ENCODE measurements around the gene CENPB.

DNA sequence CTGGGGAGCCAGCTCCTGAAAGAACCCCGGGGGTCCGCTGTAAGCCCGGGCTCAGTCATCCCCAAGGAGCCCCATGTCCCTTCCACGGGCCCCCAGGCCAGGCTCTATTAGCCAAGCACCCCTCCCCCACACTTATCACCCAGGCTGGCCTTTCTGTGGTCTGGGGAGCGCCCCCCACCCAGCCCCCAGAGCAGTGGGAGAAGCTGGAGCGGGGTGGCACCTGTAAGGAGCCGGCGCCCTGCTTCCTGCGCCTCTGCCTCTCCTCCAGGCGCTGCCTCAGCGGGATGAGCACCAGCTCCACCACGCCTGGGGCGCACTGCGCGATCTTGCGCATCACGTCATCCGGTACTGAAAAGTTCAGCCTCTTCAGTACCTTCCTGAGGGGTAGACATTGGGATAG, 7.6 kb downstream of the CENPB start:
- TF ChIP-seq REST (IDR thresholded peaks at IDR 0.05; ENCODE audit: low read depth) (no peak), TAF1 (IDR thresholded peaks at IDR 0.05; ENCODE audit: low read depth) (no peak), RAD21 (IDR thresholded peaks at IDR 0.05; ENCODE audit: low read depth) (no peak), YY1 (IDR thresholded peaks at IDR 0.05; ENCODE audit: low read depth) (no peak), ZBTB7A (IDR thresholded peaks at IDR 0.05; ENCODE audit: low read depth) (no peak), EP300 (IDR thresholded peaks at IDR 0.05; ENCODE audit: borderline replicate concordance) (no peak), TCF12 (IDR thresholded peaks at IDR 0.05; ENCODE audit: low read depth) (no peak), USF1 (IDR thresholded peaks at IDR 0.05) (no peak), CEBPB (IDR thresholded peaks at IDR 0.05) (no peak), NFIC (IDR thresholded peaks at IDR 0.05) (no peak), CREB1 (IDR thresholded peaks at IDR 0.05; ENCODE audit: low read depth) (no peak), EGR1 (IDR thresholded peaks at IDR 0.05) (no peak), TEAD4 (IDR thresholded peaks at IDR 0.05) (no peak)
- TF ChIP-seq, protein P1, sequence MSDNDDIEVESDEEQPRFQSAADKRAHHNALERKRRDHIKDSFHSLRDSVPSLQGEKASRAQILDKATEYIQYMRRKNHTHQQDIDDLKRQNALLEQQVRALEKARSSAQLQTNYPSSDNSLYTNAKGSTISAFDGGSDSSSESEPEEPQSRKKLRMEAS (IDR thresholded peaks at IDR 0.05) = no peak
